ENCODE results near the gene PCSK5. TPM values are rescaled to one million over a fixed set of nuclear protein-coding genes. Genes with fewer than 3 reads are reported as not detected.

Gene PCSK5
- total and polyA plus RNA-seq, 12 donors = 2.2 to 31.8 (median 8.4) TPM

DNA sequence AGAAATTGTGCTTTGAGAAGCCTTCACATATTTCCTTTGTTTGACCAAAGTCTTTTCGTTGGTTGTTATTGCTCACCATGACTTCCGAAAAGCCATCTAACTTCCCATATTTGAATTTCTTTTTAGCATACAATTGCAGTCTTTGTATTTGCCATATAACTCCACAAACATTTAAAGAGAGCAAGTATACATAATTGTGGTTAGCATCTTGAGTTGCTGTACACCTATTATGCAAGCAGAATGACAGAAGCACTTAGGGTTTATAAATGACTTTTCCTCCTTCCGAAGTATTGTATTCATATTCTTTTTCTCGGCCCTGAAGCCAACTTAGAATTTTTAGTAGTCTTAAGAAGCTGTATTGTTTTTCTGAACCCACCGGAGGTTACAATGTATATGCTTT lies 253.4 kb downstream of the PCSK5 start:
- 81 to 89% (median 84%) methylated on average over 5 of the region's 5 CpGs for WGBS, 4 donors
- intact Hi-C loops (cut with DNase I) = no loop called here
- no peak for DNase-seq
- Histone ChIP-seq H3K9me3 (replicated peaks in 1 of 3) (no peaks in the 10 kb centered on the region), H3K4me3 (no peak overlapping the region), H3K27me3 (no peaks in the 10 kb centered on the region), H3K36me3 (replicated peaks in 1 of 2) (no peaks in the 10 kb centered on the region), H3K4me1 (replicated peaks in 1 of 2) (no peaks in the 10 kb centered on the region), H3K27ac (no peak overlapping the region)
- no peak for TF ChIP-seq POLR2A (IDR thresholded peaks at IDR 0.05)
- TF ChIP-seq, protein P1, sequence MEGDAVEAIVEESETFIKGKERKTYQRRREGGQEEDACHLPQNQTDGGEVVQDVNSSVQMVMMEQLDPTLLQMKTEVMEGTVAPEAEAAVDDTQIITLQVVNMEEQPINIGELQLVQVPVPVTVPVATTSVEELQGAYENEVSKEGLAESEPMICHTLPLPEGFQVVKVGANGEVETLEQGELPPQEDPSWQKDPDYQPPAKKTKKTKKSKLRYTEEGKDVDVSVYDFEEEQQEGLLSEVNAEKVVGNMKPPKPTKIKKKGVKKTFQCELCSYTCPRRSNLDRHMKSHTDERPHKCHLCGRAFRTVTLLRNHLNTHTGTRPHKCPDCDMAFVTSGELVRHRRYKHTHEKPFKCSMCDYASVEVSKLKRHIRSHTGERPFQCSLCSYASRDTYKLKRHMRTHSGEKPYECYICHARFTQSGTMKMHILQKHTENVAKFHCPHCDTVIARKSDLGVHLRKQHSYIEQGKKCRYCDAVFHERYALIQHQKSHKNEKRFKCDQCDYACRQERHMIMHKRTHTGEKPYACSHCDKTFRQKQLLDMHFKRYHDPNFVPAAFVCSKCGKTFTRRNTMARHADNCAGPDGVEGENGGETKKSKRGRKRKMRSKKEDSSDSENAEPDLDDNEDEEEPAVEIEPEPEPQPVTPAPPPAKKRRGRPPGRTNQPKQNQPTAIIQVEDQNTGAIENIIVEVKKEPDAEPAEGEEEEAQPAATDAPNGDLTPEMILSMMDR (IDR thresholded peaks at IDR 0.05) = no peak

DNA sequence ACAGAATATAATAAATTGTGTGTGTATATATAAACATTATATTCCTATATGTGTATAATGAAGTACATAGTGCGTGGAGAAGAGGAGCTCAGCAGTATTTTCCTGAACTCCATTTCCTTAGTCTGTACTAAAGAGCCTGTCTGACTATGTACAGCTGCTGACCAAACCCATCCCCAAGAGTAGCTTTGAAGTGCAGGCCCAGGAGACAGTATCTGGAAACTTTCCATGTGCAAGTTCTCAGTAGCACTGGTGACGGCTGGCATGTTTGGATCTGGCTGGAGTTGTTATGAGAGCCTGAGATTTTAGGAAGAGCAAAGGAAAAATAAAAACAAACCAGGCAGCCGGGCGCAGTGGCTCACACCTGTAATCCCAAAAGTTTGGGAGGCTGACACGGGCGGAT lies 259.5 kb downstream of the PCSK5 start:
- 88 to 95% (median 92%) methylated on average over 6 of the region's 6 CpGs for WGBS, 4 donors
- intact Hi-C loops (cut with DNase I) = no loop called here
- Histone ChIP-seq H3K27me3 (no peaks in the 10 kb centered on the region), H3K4me1 (replicated peaks in 1 of 2) (no peaks in the 10 kb centered on the region), H3K4me3 (no peak overlapping the region), H3K9me3 (replicated peaks in 1 of 3) (no peaks in the 10 kb centered on the region), H3K27ac (no peak overlapping the region), H3K36me3 (replicated peaks in 1 of 2) (no peaks in the 10 kb centered on the region)
- TF ChIP-seq POLR2A (IDR thresholded peaks at IDR 0.05) = no peak
- TF ChIP-seq, protein P1 (IDR thresholded peaks at IDR 0.05) = no peak
- DNase-seq = no peak

DNA sequence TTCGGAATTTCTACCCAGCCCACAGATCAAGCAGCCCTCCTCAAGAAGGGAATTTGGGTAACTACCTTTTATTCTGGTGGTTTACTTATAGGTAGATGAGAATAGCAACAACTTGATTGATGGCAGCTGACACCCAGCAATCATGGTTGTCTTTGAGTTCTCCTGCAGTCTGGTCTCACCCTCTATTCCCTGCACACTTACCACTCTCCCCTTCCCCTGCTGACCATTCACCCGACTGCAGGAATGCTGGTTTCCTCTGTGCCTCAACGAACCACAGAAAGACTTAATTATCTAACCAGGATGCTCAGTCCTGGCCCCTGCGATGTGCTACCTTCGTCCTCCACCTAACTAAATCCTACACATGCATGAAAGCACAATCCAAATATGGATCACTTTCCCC lies 260.8 kb downstream of the PCSK5 start:
- H3K9me3 ChIP-seq (replicated peaks in 1 of 3) = no peaks in the 10 kb centered on the region
- no peaks in the 10 kb centered on the region for H3K4me1 ChIP-seq (replicated peaks in 1 of 2)
- 87 to 89% (median 88%) methylated on average over 4 to 5 of the region's 5 CpGs for WGBS, 4 donors
- no peak overlapping the region for H3K27ac ChIP-seq
- H3K27me3 ChIP-seq = no peaks in the 10 kb centered on the region
- no peak overlapping the region for H3K4me3 ChIP-seq
- no peak for TF ChIP-seq POLR2A (IDR thresholded peaks at IDR 0.05)
- TF ChIP-seq, protein P1 (IDR thresholded peaks at IDR 0.05) = no peak
- H3K36me3 ChIP-seq (replicated peaks in 1 of 2) = no peaks in the 10 kb centered on the region
- intact Hi-C loops (cut with DNase I) = no loop called here
- no peak for DNase-seq

DNA sequence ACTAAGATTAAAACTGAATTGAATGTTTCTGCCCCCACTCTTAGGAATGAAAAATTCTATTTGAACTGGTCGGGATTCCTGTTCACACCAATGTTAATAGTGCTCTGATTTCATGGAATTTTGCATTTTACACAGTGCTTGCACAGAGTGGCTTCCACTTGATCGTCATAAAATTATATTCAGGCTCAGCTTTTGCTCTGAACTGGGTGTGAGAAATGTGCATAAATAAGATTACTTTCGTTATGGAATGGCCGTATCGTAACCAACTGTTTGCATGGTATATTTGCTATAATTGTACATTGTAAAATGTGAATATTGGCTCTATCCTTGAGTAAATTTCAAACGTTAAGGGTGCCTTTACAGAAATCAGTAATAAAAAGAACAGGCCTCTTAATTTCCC lies 262.9 kb downstream of the PCSK5 start:
- intact Hi-C loops (cut with DNase I) = no loop called here
- Histone ChIP-seq H3K27me3 (no peaks in the 10 kb centered on the region), H3K9me3 (replicated peaks in 1 of 3) (no peaks in the 10 kb centered on the region), H3K4me1 (replicated peaks in 1 of 2) (no peaks in the 10 kb centered on the region), H3K4me3 (no peak overlapping the region), H3K36me3 (replicated peaks in 1 of 2) (no peaks in the 10 kb centered on the region), H3K27ac (no peak overlapping the region)
- TF ChIP-seq POLR2A (IDR thresholded peaks at IDR 0.05) = no peak
- TF ChIP-seq, protein P1 (IDR thresholded peaks at IDR 0.05) = no peak
- 89 to 93% (median 91%) methylated on average over 6 of the region's 6 CpGs for WGBS, 4 donors
- DNase-seq = no peak

Data from adrenal gland (tissue), 12 donors.